Measurements from ENCODE around the gene REST. TPM values are rescaled to one million over a fixed set of nuclear protein-coding genes. Genes with fewer than 3 reads are reported as not detected.
A peak's percentile ranks its signal among the peaks of the same experiment; 100 is the strongest.
"Not testable (repeated sequence)": the region's sequence is repeated elsewhere in the genome, so short reads cannot be mapped to it uniquely, and the experiment has no call there.

The REST gene
- total and polyA plus RNA-seq, 7 experiments from 2014 or later, result 55.7 to 203 (median 75.1) TPM

DNA sequence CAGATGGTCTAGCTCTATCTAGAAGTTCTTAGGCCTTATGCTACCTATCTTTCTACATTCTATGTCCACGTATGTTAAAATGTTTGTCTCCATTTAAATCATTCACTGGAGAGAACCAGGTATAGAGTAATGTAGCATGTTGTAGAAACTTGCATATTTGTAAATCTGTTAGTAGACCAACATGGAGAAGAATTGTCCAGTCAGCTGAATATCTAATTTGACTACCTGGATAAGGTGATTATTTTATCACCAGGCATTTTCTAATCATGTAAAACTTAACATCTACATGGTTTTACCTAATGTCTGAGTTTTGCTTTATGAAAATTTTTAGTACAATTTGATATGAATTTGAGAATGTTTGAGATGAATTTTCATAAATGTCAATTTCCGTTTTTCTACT is 19.5 kb downstream of the REST start:
- peaks cover 0 to 4% of the 10 kb centered on the region in 2 donors for H3K4me1 ChIP-seq (ENCODE audit: control insufficient read depth in 2 of 2, insufficient read depth in 2 of 2, low read length in 2 of 2)
- POLR2A ChIA-PET, result no interaction called here

DNA sequence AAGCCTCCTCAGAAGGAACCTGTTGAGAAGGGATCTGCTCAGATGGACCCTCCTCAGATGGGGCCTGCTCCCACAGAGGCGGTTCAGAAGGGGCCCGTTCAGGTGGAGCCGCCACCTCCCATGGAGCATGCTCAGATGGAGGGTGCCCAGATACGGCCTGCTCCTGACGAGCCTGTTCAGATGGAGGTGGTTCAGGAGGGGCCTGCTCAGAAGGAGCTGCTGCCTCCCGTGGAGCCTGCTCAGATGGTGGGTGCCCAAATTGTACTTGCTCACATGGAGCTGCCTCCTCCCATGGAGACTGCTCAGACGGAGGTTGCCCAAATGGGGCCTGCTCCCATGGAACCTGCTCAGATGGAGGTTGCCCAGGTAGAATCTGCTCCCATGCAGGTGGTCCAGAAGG is 22.9 kb downstream of the REST start:
- intact Hi-C loops (cut with micrococcal nuclease), result loop anchor here in 1 of 2 donors (2.0 kb wide), 1 partner anchor 22 kb away; no protein-coding TSS in a partner anchor
- H3K27me3 Mint-ChIP-seq, result no peaks in the 10 kb centered on the region
- peak overlapping the region in 1 of 10 donors; percentile 39 for H3K4me3 Mint-ChIP-seq
- Histone ChIP-seq H3K36me3 (ENCODE audit: control insufficient read depth in 2 of 3, insufficient read depth in 3 of 3, low read length in 3 of 3) (peaks cover 13 to 25% (median 15%) of the 10 kb centered on the region in 3 experiments), H3K9me3 (ENCODE audit: control insufficient read depth in 2 of 3, low read length in 3 of 3) (no peaks in the 10 kb centered on the region), H3K4me1 (ENCODE audit: control insufficient read depth in 2 of 2, insufficient read depth in 2 of 2, low read length in 2 of 2) (no peaks in the 10 kb centered on the region), H3K27ac (ENCODE audit: low read depth, low read length) (no peak overlapping the region), H3K4me3 (ENCODE audit: low read length) (no peak overlapping the region), H3K27me3 (ENCODE audit: control insufficient read depth in 2 of 2, insufficient read depth in 2 of 2, low read length in 2 of 2) (no peaks in the 10 kb centered on the region)
- no peak for DNase-seq
- peaks cover 10 to 49% (median 35%) of the 10 kb centered on the region in 5 donors for H3K36me3 Mint-ChIP-seq
- H3K27ac Mint-ChIP-seq, result peak overlapping the region in 3 of 9 donors; percentile 41 to 58 (median 45)
- CTCF ChIA-PET, result no interaction called here
- H3K9me3 Mint-ChIP-seq, result peaks cover 0 to 1% (median 0%) of the 10 kb centered on the region in 11 donors
- no peak for ATAC-seq
- POLR2A ChIA-PET, result no interaction called here
- peaks cover 22 to 56% (median 47%) of the 10 kb centered on the region in 7 donors for H3K4me1 Mint-ChIP-seq

More for the DNA sequence above, 19.5 kb downstream of the REST start:
- intact Hi-C loops (cut with micrococcal nuclease), result no loop called here
- Mint-ChIP-seq H3K27me3 (no peaks in the 10 kb centered on the region), H3K4me3 (no peak overlapping the region), H3K36me3 (peaks cover 16 to 61% (median 44%) of the 10 kb centered on the region in 5 donors), H3K27ac (no peak overlapping the region), H3K9me3 (peaks cover 0 to 1% (median 0%) of the 10 kb centered on the region in 11 donors), H3K4me1 (peaks cover 17 to 42% (median 34%) of the 10 kb centered on the region in 7 donors)
- CTCF ChIA-PET, result interaction anchor here (0.7 kb wide), 1 partner anchor 53 kb away, joined by 3 read pairs; no protein-coding TSS in a partner anchor
- H3K4me3 ChIP-seq (ENCODE audit: low read length), result no peak overlapping the region
- ATAC-seq (no peak), DNase-seq (no peak)
- H3K9me3 ChIP-seq (ENCODE audit: control insufficient read depth in 2 of 3, low read length in 3 of 3), result no peaks in the 10 kb centered on the region
- no peaks in the 10 kb centered on the region for H3K27me3 ChIP-seq (ENCODE audit: control insufficient read depth in 2 of 2, insufficient read depth in 2 of 2, low read length in 2 of 2)
- peaks cover 18 to 43% (median 19%) of the 10 kb centered on the region in 3 experiments for H3K36me3 ChIP-seq (ENCODE audit: control insufficient read depth in 2 of 3, insufficient read depth in 3 of 3, low read length in 3 of 3)
- no peak overlapping the region for H3K27ac ChIP-seq (ENCODE audit: low read depth, low read length)

DNA sequence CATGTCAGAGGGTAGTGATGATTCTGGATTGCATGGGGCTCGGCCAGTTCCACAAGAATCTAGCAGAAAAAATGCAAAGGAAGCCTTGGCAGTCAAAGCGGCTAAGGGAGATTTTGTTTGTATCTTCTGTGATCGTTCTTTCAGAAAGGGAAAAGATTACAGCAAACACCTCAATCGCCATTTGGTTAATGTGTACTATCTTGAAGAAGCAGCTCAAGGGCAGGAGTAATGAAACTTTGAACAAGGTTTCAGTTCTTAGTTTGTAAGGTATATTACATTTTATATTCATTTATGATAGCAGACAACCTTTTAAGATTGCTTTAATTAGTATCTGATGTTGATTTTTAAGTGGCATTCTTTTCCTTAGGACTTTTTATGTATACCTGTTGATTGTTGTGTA is 24.2 kb downstream of the REST start:
- H3K27me3 Mint-ChIP-seq, result no peaks in the 10 kb centered on the region
- peak overlapping the region in 5 of 9 donors; percentile 13 to 43 (median 36) for H3K27ac Mint-ChIP-seq
- Histone ChIP-seq H3K4me3 (ENCODE audit: low read length) (no peak overlapping the region), H3K27ac (ENCODE audit: low read depth, low read length) (no peak overlapping the region), H3K9me3 (ENCODE audit: control insufficient read depth in 2 of 3, low read length in 3 of 3) (no peaks in the 10 kb centered on the region), H3K36me3 (ENCODE audit: control insufficient read depth in 2 of 3, insufficient read depth in 3 of 3, low read length in 3 of 3) (peaks cover 13 to 30% (median 15%) of the 10 kb centered on the region in 3 experiments), H3K27me3 (ENCODE audit: control insufficient read depth in 2 of 2, insufficient read depth in 2 of 2, low read length in 2 of 2) (no peaks in the 10 kb centered on the region), H3K4me1 (ENCODE audit: control insufficient read depth in 2 of 2, insufficient read depth in 2 of 2, low read length in 2 of 2) (no peaks in the 10 kb centered on the region)
- ChIA-PET POLR2A (no interaction called here), CTCF (interaction anchor here (0.6 kb wide), 1 partner anchor 174 kb away, joined by 3 read pairs; no protein-coding TSS in a partner anchor)
- no peak for ATAC-seq
- H3K4me3 Mint-ChIP-seq, result no peak overlapping the region
- H3K36me3 Mint-ChIP-seq, result peaks cover 10 to 46% (median 35%) of the 10 kb centered on the region in 5 donors
- H3K4me1 Mint-ChIP-seq, result peaks cover 20 to 56% (median 47%) of the 10 kb centered on the region in 7 donors
- intact Hi-C loops (cut with micrococcal nuclease), result loop anchor here in 1 of 2 donors (2.0 kb wide), 1 partner anchor 23 kb away; no protein-coding TSS in a partner anchor
- DNase-seq, result no peak
- H3K9me3 Mint-ChIP-seq, result peaks cover 0 to 1% (median 0%) of the 10 kb centered on the region in 11 donors

DNA sequence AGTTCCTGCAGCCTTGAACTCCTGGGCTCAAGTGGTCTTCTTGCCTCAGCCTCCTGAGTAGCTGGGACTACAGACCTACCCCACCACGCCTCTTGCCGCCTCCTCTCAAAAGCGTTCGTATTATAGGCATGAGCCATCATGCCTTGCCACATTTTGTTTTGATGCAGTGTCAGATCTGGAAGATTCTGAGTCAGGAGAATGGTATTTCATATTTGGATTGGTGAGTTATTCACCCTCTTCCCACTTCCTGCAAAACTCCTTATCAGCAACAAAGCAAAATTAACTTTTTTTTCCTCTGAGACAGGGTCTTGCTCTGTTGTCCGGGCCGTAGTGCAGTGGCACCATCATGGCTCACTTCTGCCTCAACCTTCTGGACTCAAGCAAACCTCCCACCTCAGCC is 29.6 kb downstream of the REST start:
- Histone ChIP-seq H3K27me3 (ENCODE audit: control insufficient read depth in 2 of 2, insufficient read depth in 2 of 2, low read length in 2 of 2) (no peaks in the 10 kb centered on the region), H3K27ac (ENCODE audit: low read depth, low read length) (no peak overlapping the region), H3K36me3 (ENCODE audit: control insufficient read depth in 2 of 3, insufficient read depth in 3 of 3, low read length in 3 of 3) (peaks cover 0 to 23% (median 0%) of the 10 kb centered on the region in 3 experiments), H3K4me3 (ENCODE audit: low read length) (no peak overlapping the region), H3K9me3 (ENCODE audit: control insufficient read depth in 2 of 3, low read length in 3 of 3) (no peaks in the 10 kb centered on the region), H3K4me1 (ENCODE audit: control insufficient read depth in 2 of 2, insufficient read depth in 2 of 2, low read length in 2 of 2) (no peaks in the 10 kb centered on the region)
- Mint-ChIP-seq H3K9me3 (peaks cover 0 to 3% (median 0%) of the 10 kb centered on the region in 11 donors), H3K27me3 (no peaks in the 10 kb centered on the region), H3K36me3 (peaks cover 3 to 32% (median 22%) of the 10 kb centered on the region in 5 donors), H3K27ac (peak overlapping the region in 6 of 9 donors; percentile 6 to 55 (median 34)), H3K4me1 (peaks cover 6 to 28% (median 19%) of the 10 kb centered on the region in 7 donors), H3K4me3 (no peak overlapping the region)
- no peak for ATAC-seq
- DNase-seq, result no peak
- POLR2A ChIA-PET, result interaction anchor here (1.3 kb wide), 1 partner anchor 41 kb away, joined by 3 read pairs; the partner anchor contains the start of genes NOA1 and POLR2B
- CTCF ChIA-PET, result no interaction called here
- intact Hi-C loops (cut with micrococcal nuclease), result no loop called here

DNA sequence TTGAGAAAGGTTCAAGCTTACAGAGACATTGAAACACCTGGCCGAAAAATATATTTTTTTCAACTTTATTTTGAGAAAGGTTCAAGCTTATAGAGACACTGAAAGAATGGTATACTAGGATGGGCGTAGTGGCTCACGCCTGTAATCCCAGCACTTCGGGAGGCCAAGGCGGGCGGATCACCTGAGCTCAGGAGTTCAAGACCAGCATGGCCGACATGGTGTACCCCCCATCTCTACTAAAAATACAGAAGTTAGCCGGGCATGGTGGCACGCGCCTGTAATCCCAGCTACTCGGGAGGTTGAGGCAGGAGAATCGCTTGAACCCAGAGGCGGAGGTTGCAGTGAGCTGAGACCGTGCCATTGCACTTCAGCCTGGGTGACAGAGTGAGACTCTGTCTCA is 32.1 kb downstream of the REST start:
- H3K27ac Mint-ChIP-seq; H3K4me3 ChIP-seq (ENCODE audit: low read length); POLR2A ChIA-PET; H3K27ac ChIP-seq (ENCODE audit: low read depth, low read length); H3K27me3 ChIP-seq (ENCODE audit: control insufficient read depth in 2 of 2, insufficient read depth in 2 of 2, low read length in 2 of 2); H3K4me3 Mint-ChIP-seq; H3K9me3 Mint-ChIP-seq; H3K27me3 Mint-ChIP-seq; H3K9me3 ChIP-seq (ENCODE audit: control insufficient read depth in 2 of 3, low read length in 3 of 3); H3K4me1 ChIP-seq (ENCODE audit: control insufficient read depth in 2 of 2, insufficient read depth in 2 of 2, low read length in 2 of 2); CTCF ChIA-PET; intact Hi-C loops (cut with micrococcal nuclease); ATAC-seq; DNase-seq: not testable (repeated sequence)
- peaks cover 0 to 23% (median 0%) of the 10 kb centered on the region in 3 experiments for H3K36me3 ChIP-seq (ENCODE audit: control insufficient read depth in 2 of 3, insufficient read depth in 3 of 3, low read length in 3 of 3)
- Mint-ChIP-seq H3K36me3 (peaks cover 3 to 24% (median 18%) of the 10 kb centered on the region in 5 donors), H3K4me1 (peaks cover 0 to 22% (median 6%) of the 10 kb centered on the region in 7 donors)

DNA sequence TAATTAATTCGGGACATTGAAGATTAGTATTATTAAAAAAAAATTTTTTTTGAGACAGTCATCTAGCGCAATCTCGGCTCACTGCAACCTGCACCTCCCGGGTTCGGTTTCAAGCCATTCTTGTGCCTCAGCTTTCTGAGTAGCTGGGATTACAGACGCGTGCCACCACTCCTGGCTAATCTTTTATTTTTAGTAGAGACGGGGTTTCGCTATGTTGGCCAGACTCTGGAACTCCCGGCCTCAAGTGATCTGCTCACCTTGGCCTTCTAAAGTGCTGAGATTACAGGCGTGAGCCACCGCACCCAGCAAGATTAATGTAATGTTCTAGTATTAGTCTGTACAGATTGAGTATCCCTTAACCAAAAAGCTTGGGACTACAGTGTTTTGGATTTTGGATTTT is 32.7 kb downstream of the REST start:
- H3K4me1 Mint-ChIP-seq, result peaks cover 0 to 22% (median 1%) of the 10 kb centered on the region in 7 donors
- H3K27me3 Mint-ChIP-seq, result no peaks in the 10 kb centered on the region
- no peak for DNase-seq
- H3K27me3 ChIP-seq (ENCODE audit: control insufficient read depth in 2 of 2, insufficient read depth in 2 of 2, low read length in 2 of 2), result no peaks in the 10 kb centered on the region
- peaks cover 0 to 3% (median 0%) of the 10 kb centered on the region in 11 donors for H3K9me3 Mint-ChIP-seq
- POLR2A ChIA-PET, result interaction anchor here (1.0 kb wide), 1 partner anchor 33 kb away, joined by 3 read pairs; the partner anchor contains the start of gene REST
- ATAC-seq, result no peak
- no peak overlapping the region for H3K27ac Mint-ChIP-seq
- intact Hi-C loops (cut with micrococcal nuclease), result no loop called here
- no peak overlapping the region for H3K4me3 ChIP-seq (ENCODE audit: low read length)
- H3K27ac ChIP-seq (ENCODE audit: low read depth, low read length), result no peak overlapping the region
- no peaks in the 10 kb centered on the region for H3K9me3 ChIP-seq (ENCODE audit: control insufficient read depth in 2 of 3, low read length in 3 of 3)
- CTCF ChIA-PET, result no interaction called here
- H3K36me3 ChIP-seq (ENCODE audit: control insufficient read depth in 2 of 3, insufficient read depth in 3 of 3, low read length in 3 of 3), result peaks cover 0 to 23% (median 0%) of the 10 kb centered on the region in 3 experiments
- H3K4me1 ChIP-seq (ENCODE audit: control insufficient read depth in 2 of 2, insufficient read depth in 2 of 2, low read length in 2 of 2), result no peaks in the 10 kb centered on the region
- no peak overlapping the region for H3K4me3 Mint-ChIP-seq
- peaks cover 3 to 24% (median 18%) of the 10 kb centered on the region in 5 donors for H3K36me3 Mint-ChIP-seq
